Adrenal gland (tissue), 12 donors: ENCODE data around the gene ZNF726. TPM values are rescaled to one million over a fixed set of nuclear protein-coding genes. Genes with fewer than 3 reads are reported as not detected.
"Not testable (repeated sequence)": the region's sequence is repeated elsewhere in the genome, so short reads cannot be mapped to it uniquely, and the experiment has no call there.

Experiments used
- DNase-seq, 7 donors: peaks; one replicate each; pipeline ENCODE4 v3.0.0-alpha.2; 2019 to 2020
- H3K27ac ChIP-seq, 5 donors: fragments of 200-600 bp; sonication (generic) in 4 of 5; 1 replicate in 3 of 5; 2 replicates in 2 of 5; pipeline versions ENCODE4 v1.5.1 to v1.8.0; 2016 to 2020; ENCODE audit warnings: mild to moderate bottlenecking in 1 of 5
- H3K27me3 ChIP-seq: fragments of 200-600 bp; 2 replicates; pipeline ENCODE4 v1.8.0; 2021
- H3K36me3 ChIP-seq, 2 donors: fragments of 200-600 bp; replicated peaks in 1 of 2; 1 replicate in 1 of 2; 2 replicates in 1 of 2; pipeline versions ENCODE4 v1.5.1 to v1.8.0; 2018 to 2022
- H3K4me1 ChIP-seq, 2 donors: fragments of 200-600 bp; replicated peaks in 1 of 2; 1 replicate in 1 of 2; 2 replicates in 1 of 2; pipeline versions ENCODE4 v1.5.1 to v1.8.0; 2018 to 2021
- H3K4me3 ChIP-seq, 4 donors: fragments of 200-600 bp; sonication (generic) in 3 of 4; one replicate each; pipeline ENCODE4 v1.5.1; 2016 to 2018
- H3K9me3 ChIP-seq, 3 donors: fragments of 200-600 bp; sonication (generic) in 1 of 3; replicated peaks in 1 of 3; 1 replicate in 2 of 3; 2 replicates in 1 of 3; pipeline versions ENCODE4 v1.5.1 to v1.8.0; 2016 to 2021
- CTCF ChIP-seq, 6 experiments: fragments of 450-650 bp in 4 of 6; fragments of 200-600 bp in 2 of 6; sonication (generic) in 1 of 6; IDR thresholded peaks; 1 replicate in 5 of 6; 2 replicates in 1 of 6; pipeline versions ENCODE4 v1.5.1 to v1.8.0; 2016 to 2021; ENCODE audit warnings: antibody characterized with exemption in 6 of 6, mild to moderate bottlenecking in 2 of 6, moderate library complexity in 1 of 6
- POLR2A ChIP-seq, 2 donors: fragments of 450-650 bp; IDR thresholded peaks; one replicate each; pipeline ENCODE4 v1.6.1; 2017; ENCODE audit warnings: antibody characterized with exemption in 2 of 2, mild to moderate bottlenecking in 2 of 2, moderate library complexity in 1 of 2
- WGBS, 4 donors: extraction: QIAGEN DNeasy Blood & Tissue Kit in 2 of 4; methylation state at CpG; one replicate each; pipeline versions ENCODE4 v1.1.5 to v1.1.7; 2013 to 2017; 5-methylcytosine and 5-hydroxymethylcytosine counted together
- intact Hi-C, 2 donors: fragments of 100-400 bp; cut with DNase I; formaldehyde crosslinking; loops; one replicate each; pipeline versions ENCODE4 v1.14.1 to v1.15.0; 2022 to 2023
- polyA plus RNA-seq, 3 donors: library from polyadenylated mRNA; stranded (reverse); fragments of 200-250 nt in 2 of 3; fragments of 350-450 nt in 1 of 3; fragmentation: Illumina TruSeq in 1 of 3; extraction: RNeasy Lipid Tissue Mini Kit (QIAGEN cat#74804) in 1 of 3; gene quantifications; one replicate each; pipeline ENCODE4 v1.2.3, GENCODE V29; 2013 to 2014
- total RNA-seq, 9 donors: library from RNA; depleted of rRNA in 4 of 9; stranded (reverse); fragments of >200 nt in 4 of 9; fragments of 120-200 nt in 1 of 9; fragmentation: NEBNext Ultra II Directional in 1 of 9; extraction: Animal tissue kit (Norgen Biotek cat#: 25700) in 1 of 9; gene quantifications; one replicate each; pipeline versions ENCODE4 v1.1.0 to v1.2.4, GENCODE V29; 2013 to 2023
- donor health status: healthy with polysubstance abuse.
- donor health status: Bipolar disorder and iron deficiency.
- donor health status: DM: yes; HTN: yes; CAD: no.
- donor health status: DM: no; HTN: no; CAD: no.
- donor health status: DM: no; HTN: no; CAD: no.
- donor health status: DM: yes; HTN: yes; CAD: no.

Gene ZNF726
- total and polyA plus RNA-seq, 12 donors: 0.36 to 7.3 (median 0.76) TPM; not detected in 1

GRCh38 chr19:23972161-23972560 lies 57.5 kb downstream of the ZNF726 start:
- H3K4me1 ChIP-seq: no peaks in the 10 kb centered on the region

GRCh38 chr19:23974941-23975340 lies 60.3 kb downstream of the ZNF726 start:
- Histone ChIP-seq H3K4me3 (no peak overlapping the region), H3K27ac (no peak overlapping the region), H3K36me3 (no peaks in the 10 kb centered on the region), H3K27me3 (peaks cover 7% of the 10 kb centered on the region), H3K9me3 (no peaks in the 10 kb centered on the region), H3K4me1 (no peaks in the 10 kb centered on the region)
- TF ChIP-seq CTCF (IDR thresholded peaks at IDR 0.05): no peak
- TF ChIP-seq POLR2A (IDR thresholded peaks at IDR 0.05): no peak
- 76 to 93% (median 85%) methylated on average over 2 of the region's 2 CpGs for WGBS, 4 donors
- intact Hi-C loops: no loop called here
- no peak for DNase-seq

More at GRCh38 chr19:23972161-23972560, 57.5 kb downstream of the ZNF726 start:
- no peak overlapping the region for H3K27ac ChIP-seq
- intact Hi-C loops: no loop called here
- no peak for DNase-seq
- H3K36me3 ChIP-seq: no peaks in the 10 kb centered on the region
- H3K9me3 ChIP-seq: no peaks in the 10 kb centered on the region
- TF ChIP-seq CTCF (IDR thresholded peaks at IDR 0.05) (no peak), POLR2A (IDR thresholded peaks at IDR 0.05) (no peak)
- peaks cover 7% of the 10 kb centered on the region for H3K27me3 ChIP-seq
- H3K4me3 ChIP-seq: no peak overlapping the region
- 16 to 27% (median 21%) methylated on average over 2 to 16 of the region's 16 CpGs for WGBS, 4 donors

DNA sequence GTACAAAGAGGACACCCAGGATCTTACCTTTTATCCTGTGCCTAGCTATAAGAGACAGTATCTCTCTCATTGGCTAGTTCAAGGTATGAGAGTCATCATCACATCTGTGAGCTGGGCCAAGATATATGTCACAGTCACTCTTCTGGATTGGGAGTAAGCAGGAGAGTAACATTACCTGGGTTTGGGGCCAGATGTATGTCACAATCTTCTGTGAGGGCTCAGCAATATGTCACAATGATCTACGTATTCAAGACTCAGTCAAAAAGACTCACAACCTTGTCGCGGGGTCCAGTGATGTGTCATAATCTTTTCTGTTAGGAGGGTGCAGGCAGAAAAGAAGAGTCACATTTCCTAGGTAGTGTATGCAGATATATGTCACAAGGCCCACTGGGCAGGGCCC lies 61.9 kb downstream of the ZNF726 start:
- H3K4me1 ChIP-seq, H3K4me3 ChIP-seq, intact Hi-C loops, H3K36me3 ChIP-seq, H3K9me3 ChIP-seq, H3K27me3 ChIP-seq, DNase-seq, H3K27ac ChIP-seq: not testable (repeated sequence)
- WGBS, 4 donors: 73 to 93% (median 87%) methylated on average over 3 of the region's 3 CpGs

DNA sequence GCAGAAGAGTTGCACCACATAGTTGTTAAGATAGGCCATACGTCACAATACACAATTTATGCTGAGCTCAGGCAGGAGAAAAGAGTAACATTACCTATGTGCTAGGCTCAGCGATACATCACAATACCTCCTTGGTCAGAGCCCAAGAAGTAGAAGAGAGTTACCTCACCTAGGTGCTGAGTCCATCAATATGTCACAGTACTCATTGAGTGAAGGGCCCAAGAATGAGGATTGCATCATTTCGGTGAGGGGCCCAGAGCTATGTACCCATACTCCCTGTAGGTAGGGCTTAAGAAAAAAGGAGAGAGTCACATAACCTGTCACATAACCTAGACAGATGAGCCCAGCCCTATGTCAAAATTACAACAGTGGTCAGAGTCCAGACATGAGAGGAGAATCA lies 62.6 kb downstream of the ZNF726 start:
- intact Hi-C loops, H3K9me3 ChIP-seq, DNase-seq, H3K27me3 ChIP-seq, H3K4me3 ChIP-seq, H3K27ac ChIP-seq, H3K4me1 ChIP-seq, H3K36me3 ChIP-seq: not testable (repeated sequence)
- 86 to 94% (median 89%) methylated on average over 2 to 3 of the region's 3 CpGs for WGBS, 4 donors

- Histone ChIP-seq H3K4me3 (no peak overlapping the region), H3K36me3 (no peaks in the 10 kb centered on the region), H3K9me3 (no peaks in the 10 kb centered on the region), H3K27ac (no peak overlapping the region), H3K27me3 (no peaks in the 10 kb centered on the region), H3K4me1 (no peaks in the 10 kb centered on the region)
- intact Hi-C loops: no loop called here
- 38 to 79% (median 68%) methylated on average over 1 of the region's 1 CpG for WGBS, 4 donors
- no peak for DNase-seq
- TF ChIP-seq POLR2A (IDR thresholded peaks at IDR 0.05): no peak
- no peak for TF ChIP-seq CTCF (IDR thresholded peaks at IDR 0.05)
These were observed 63.4 kb downstream of the ZNF726 start for GRCh38 chr19:23978068-23978467.
